HG03064 (cell line): ENCODE data around the gene APPBP2.
"Not testable (repeated sequence)": the region's sequence is repeated elsewhere in the genome, so short reads cannot be mapped to it uniquely, and the experiment has no call there.

Experiments
- ATAC-seq: cut with Tn5 transposase; IDR thresholded peaks from one replicate; pipeline ENCODE4 v1.9.1; 2021; ENCODE audit warnings: low read depth; ENCODE audit not compliant: unreplicated experiment

Gene APPBP2

DNA sequence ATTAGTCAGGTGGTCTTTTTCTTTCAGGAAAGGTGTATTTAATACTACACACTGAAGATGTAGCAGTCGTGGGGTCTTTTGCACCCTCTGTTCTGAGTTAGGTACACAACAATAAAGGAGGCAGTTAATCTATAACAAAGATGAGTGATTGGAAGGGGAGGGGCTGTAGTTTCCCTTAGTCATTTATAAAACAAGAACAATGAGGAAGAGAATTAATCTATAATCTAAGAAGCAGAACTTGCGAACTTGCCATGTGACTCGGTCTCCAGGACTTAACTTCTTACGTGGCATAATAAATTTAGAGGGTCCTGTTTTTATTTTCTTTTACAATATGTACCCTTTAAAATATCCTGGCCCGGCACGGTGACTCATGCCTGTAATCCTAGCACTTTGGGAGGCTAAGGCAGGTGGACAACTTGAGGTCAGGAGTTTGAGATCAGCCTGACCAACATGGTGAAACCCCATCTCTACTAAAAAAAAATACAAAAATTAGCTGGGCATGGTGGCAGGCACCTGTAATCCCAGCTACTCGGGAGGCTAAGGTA lies 8.6 kb upstream of the APPBP2 start:
- ATAC-seq, result no peak

- ATAC-seq, result no peak
Measured at GRCh38 chr17:60534010-60534555, 8.0 kb upstream of the APPBP2 start.

- ATAC-seq, result no peak
Measured at GRCh38 chr17:60529806-60530205, 3.8 kb upstream of the APPBP2 start.

GRCh38 chr17:60528828-60529227 lies 2.8 kb upstream of the APPBP2 start:
- ATAC-seq, result no peak

DNA sequence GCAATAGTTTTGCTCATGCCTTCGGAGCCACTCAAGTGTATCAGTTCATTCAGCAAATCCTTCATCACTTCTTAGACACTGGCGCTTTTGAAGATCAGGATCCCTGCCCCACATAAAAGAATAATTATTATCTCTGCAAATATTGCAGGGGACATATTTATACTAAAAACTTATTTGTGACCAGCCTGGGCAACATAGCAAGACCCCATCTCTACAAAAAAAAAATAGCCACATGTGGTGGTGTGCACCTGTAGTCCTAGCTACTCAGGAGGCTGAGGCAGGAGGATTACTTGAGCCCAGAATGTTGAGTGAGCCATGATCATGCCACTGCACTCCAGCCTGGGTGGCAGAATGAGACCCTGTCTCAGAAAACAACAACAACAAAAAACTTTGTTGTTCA lies 1.7 kb upstream of the APPBP2 start:
- ATAC-seq, result no peak

DNA sequence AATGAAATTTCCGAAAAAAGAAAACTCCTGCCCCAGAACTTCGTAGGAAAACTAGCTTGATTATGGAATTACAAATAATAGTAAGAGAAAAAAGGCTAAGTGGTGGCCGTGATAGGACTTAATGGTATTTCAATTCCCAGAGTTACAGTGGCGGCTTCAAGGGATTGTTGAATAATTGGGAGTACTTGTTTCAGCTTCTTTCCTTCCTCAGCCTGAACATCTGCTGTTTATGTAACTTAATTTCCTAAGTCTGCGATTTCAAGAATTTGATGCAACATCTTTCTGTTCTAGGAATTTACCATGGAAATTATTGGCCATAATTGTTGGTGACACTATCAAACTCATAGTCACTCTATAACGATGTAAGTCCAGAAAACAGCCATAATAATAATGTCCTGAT lies 684 bp upstream of the APPBP2 start:
- ATAC-seq, result no peak

DNA sequence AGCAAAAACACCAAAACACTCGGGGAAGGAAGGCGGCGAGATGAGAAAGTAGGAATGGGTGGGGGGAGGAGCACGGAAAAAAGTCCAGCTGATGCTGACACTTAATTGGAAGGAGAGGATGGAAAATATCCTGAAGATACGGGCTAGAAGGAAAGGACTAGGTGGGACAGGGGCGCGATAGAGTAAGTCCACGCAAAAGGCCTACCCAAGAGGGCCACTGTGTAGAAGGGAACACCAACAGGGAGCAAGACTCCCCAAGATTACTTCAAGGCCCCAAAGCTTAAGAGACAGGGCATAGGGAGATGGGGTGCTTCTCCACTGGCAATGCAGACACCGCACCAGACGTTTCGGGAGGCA lies 736 bp downstream of the APPBP2 start:
- peak; percentile 21 for ATAC-seq

DNA sequence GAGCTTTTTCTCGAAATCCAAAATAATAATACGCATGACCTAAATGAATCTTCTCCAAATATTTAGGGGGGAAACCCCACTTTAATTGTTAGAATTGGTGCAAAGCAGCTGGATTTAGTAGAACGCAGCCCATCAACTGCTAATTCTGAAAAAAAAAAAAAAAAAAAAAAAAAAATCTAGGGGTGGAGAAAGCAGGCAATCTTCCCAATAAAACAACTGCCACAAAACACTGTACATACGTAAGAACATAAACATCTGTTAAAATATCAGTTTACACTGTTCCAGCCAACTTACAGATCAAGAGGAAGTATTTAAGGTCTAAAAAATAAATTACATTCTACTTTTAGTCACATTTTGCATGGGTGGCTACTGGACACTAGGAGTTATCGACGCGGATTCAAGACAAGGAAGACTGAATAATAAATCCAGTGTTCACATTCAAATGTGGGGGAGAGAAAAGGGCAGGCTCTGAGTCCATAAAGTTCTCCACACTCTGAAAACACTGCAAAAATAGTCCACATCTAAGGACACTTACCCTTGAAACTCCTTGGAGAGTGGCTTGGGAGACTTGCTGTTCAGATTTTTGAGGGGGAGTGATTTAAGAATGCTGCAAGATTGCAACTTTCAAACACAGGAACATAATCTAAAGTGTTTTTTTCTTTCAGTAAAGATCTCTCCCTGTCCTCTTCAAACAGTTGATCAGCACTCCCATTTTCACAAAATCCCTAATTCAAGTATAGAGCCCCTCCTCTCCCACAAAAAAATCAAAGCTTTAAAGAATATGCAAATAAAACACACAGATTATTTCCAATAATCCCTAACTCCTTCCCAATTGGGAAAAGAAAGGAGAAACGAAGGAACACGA lies 1.3 kb downstream of the APPBP2 start:
- ATAC-seq, result no peak

GRCh38 chr17:60523822-60524221 lies 2.2 kb downstream of the APPBP2 start:
- no peak for ATAC-seq

DNA sequence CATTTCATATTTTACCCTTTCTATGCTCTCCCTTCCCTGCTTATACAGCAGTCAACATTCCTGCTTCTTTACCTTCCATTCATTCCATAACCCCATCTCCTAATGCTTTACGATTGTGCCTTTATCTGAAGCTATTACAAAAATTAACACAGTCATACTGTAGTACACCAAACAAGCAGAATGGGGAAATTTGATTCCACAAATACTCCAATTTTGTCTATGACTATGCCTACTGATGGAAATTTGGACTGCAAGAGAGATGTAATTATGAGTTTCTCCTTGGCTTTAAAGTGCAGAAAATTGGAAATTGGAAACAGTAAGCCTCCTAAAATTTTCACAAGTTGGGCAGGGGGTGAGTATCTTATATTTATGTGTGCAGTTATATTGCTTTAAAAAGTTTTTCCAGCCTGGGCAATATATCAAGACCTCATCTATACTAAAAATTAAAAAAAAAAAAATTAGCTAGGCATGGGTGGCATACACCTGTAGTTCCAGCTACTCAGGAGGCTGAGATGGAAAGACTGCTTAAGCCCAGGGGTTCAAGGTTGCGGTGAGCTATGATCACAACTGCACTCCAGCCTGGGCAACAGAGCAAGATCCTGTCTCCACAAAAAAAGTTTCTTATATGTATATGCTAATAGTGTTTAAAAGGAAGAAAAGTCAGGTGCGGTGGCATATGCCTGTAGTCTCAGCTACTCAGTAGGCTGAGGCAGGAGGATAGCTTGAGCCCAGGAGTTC lies 3.0 kb downstream of the APPBP2 start:
- no peak for ATAC-seq

DNA sequence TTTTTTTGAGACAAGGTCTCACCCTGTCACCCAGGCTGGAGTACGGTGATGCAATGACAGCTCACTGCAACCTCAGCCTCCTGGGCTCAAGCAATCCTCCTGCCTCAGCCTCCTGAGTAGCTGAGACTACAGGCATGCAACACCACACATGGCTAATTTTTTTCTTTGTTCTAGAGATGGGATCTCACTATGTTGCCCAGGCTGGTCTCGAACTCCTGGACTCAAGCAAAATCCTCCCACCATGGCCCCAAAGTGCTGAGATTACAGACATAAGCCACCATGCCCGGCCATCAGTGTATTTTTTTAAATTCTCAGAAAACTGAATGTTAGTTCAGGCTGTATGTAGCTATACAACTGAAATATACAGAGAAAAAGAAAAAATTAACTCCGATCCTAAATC lies 6.2 kb downstream of the APPBP2 start:
- ATAC-seq, result no peak

GRCh38 chr17:60515683-60516082 lies 10.4 kb downstream of the APPBP2 start:
- ATAC-seq, result not testable (repeated sequence)

DNA sequence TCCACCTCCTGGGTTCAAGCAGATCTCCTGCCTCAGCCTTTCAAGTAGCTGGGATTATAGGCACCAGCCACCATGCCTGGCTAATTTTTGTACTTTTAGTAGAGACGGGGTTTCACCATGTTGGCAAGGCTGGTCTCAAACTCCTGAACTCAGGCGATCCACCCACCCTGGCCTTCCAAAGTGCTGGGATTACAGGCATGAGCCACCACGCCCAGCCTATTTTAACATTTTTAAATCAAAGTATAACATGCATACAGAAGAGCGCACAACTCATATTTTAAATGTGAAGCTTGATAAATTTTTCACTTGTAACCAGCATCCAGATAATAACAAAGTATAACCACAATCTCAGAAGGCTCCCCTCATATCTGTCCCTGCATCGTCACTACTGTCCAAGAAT lies 10.8 kb downstream of the APPBP2 start:
- not testable (repeated sequence) for ATAC-seq

DNA sequence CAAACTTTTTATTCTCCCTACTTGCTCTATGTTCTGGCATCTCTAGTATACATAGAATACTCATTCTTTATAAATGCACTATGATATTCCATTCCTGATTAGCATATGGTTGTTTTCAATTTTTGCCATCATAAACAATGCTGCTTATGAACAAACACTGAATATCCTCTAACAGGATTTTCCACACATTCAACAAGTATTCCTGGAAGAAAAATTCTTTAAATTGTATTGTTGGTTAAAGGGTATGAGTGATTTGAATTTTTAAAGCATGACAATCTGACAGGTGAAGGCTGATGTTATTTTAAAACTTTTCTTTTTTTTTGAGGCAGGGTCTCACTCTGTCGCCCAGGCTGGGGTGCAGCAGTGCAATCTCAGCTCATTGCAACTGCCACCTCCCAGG lies 11.5 kb downstream of the APPBP2 start:
- no peak for ATAC-seq

GRCh38 chr17:60514053-60514452 lies 12.0 kb downstream of the APPBP2 start:
- no peak for ATAC-seq

GRCh38 chr17:60513014-60513413 lies 13.0 kb downstream of the APPBP2 start:
- no peak for ATAC-seq

DNA sequence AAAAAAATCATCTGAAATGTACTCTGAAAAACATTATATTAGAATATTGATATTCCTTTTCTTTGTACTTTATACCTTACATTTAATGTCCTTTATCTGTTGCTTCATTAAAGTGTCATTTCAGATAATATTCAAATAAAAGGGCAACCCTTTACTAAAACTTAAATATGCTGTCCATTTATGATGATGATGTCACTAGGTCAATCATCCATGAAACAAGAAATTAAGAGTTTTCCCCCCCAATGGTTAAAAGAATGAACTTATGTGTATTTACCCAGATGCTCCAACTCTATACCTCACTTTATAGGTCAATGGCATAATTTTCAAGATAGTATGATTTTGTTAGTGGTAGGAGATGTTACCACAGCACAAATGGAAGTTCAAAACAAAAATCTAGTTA lies 15.3 kb downstream of the APPBP2 start:
- ATAC-seq, result no peak

DNA sequence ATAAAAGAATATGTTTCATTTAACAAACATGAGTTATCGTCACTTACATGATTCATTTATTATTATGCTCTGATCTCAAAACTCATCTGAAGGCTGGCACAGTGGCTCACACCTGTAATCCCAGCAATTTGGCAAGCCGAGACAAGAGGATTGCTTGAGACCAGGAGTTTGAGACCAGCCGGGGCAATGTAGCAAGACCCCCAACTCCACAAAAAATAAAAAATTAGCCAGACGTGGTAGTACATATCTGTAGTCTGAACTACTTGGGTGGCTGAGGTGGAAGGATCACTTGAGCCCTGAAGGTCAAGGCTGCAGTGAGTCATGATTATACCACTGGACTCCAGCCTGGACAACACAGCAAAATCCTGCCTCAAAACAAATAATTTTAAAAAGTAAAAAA lies 16.0 kb downstream of the APPBP2 start:
- ATAC-seq, result no peak

DNA sequence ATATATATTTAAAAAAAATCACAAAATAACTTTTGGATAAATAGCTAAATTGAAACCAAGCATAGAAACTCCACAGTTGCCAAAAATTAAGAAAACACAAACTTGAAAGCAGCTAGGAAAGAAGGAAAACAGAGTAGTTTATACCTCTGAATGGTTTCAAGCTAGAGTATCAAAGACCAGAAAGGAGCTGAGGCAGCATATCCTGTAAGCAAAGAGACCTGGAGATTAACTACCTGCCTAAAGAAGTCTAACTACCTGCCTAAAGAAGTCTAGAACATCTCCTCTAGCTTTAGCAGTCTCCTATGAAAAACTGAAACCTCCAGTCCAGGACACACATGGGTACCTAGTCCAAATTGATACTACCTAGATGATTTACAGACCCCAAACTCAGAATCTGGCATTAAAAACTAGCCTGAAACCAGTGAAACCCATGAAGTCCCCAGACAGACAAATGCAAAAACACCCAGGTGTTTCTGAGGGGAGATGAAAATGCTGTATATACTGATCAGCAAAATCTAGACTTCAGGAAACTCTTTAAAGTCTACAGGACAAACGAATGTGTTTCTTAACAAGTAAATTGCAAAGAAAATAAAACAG lies 17.6 kb downstream of the APPBP2 start:
- ATAC-seq, result no peak

DNA sequence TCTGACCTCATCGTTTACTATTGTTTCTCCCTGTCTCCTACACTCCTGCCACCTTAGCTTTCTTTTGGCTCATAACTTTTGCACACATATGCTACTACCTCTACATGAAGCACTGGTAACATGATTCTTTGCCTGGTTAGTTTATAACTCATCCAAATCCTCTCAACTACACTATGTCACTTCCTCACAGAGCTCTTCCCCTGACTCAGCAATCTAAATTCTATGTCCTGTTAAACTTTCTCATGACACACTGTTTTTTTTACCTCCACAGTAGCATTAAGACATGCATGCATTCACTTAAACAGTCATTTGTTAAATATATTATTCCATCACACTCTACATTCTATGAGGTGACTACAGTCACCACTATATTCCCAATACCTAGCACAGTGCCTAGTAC lies 19.7 kb downstream of the APPBP2 start:
- no peak for ATAC-seq

GRCh38 chr17:60502145-60502544 lies 23.9 kb downstream of the APPBP2 start:
- ATAC-seq, result no peak
